Gastrocnemius medialis (tissue), 4 donors: ENCODE data around the gene UBN2.

Experiments
- POLR2A ChIP-seq, 2 donors: fragments of 450-650 bp; IDR thresholded peaks; one replicate each; pipeline ENCODE4 v1.6.1; 2017; ENCODE audit warnings: antibody characterized with exemption in 2 of 2, mild to moderate bottlenecking in 2 of 2, moderate library complexity in 2 of 2
- TF ChIP-seq, protein P1 (sequence below), 5 experiments: fragments of 450-650 bp in 3 of 5; fragments of 200-600 bp in 2 of 5; sonication (generic) in 2 of 5; IDR thresholded peaks in 4 of 5; conservative IDR thresholded peaks in 1 of 5; 1 replicate in 4 of 5; 2 replicates in 1 of 5; pipeline ENCODE4 v1.5.1; 2016 to 2019; ENCODE audit warnings: antibody characterized with exemption in 5 of 5, mild to moderate bottlenecking in 3 of 5, moderate library complexity in 3 of 5

DNA sequence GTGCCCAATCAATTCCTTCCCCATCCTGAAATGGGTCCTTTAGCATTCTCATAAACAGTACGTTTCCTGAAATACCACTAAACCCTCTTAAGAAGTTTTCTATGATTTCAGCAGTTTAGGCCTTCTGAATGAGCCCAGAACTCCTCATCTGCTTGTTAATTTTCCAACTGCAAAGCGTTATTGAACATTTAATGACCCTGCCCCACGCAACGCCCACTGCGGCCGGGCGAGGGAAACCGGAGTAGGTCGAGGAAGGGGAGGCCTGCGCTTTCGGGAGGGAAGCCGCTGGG is 608 bp upstream of the UBN2 start:
- TF ChIP-seq, protein P1, sequence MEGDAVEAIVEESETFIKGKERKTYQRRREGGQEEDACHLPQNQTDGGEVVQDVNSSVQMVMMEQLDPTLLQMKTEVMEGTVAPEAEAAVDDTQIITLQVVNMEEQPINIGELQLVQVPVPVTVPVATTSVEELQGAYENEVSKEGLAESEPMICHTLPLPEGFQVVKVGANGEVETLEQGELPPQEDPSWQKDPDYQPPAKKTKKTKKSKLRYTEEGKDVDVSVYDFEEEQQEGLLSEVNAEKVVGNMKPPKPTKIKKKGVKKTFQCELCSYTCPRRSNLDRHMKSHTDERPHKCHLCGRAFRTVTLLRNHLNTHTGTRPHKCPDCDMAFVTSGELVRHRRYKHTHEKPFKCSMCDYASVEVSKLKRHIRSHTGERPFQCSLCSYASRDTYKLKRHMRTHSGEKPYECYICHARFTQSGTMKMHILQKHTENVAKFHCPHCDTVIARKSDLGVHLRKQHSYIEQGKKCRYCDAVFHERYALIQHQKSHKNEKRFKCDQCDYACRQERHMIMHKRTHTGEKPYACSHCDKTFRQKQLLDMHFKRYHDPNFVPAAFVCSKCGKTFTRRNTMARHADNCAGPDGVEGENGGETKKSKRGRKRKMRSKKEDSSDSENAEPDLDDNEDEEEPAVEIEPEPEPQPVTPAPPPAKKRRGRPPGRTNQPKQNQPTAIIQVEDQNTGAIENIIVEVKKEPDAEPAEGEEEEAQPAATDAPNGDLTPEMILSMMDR (IDR thresholded peaks at IDR 0.05 in 4 of 5, conservative IDR thresholded peaks at IDR 0.05 in 1 of 5): no peak
- TF ChIP-seq POLR2A (IDR thresholded peaks at IDR 0.05): no peak
